Hypothalamus (tissue), 51 donors: ENCODE measurements around the gene ZC2HC1B.

ENCODE experiments used
- DNase-seq, 51 donors: peaks; one replicate each; lab custom pipeline; 2025; lab: John Stamatoyannopoulos, UW

ZC2HC1B gene

DNA sequence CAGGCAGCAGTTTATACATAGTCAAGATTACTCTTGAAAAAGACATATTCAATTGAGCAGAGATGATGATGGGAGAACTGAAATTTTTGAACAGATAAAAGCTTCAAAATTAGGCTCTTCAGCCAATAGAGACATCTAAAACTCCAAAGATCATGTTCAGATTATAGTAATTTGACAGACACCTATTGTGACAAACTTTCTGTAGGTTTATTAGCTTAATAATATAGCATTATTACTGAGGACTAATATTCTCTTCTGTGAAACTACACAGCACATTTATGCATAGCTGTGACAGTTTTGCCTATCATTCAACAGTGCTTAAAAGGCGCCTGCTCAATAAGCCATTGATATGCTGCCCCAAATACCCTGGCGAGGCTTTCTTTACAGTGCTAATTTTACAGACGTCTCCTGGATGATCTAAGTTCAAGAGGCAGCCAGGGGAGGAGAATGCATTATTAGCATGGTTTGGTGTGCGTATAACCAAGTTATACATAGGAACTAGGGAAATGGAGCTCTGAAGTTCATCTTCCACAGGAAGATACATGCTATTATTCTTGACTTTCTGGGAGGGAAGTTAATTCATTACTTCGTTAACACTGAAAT is 122.3 kb downstream of the ZC2HC1B start:
- no peak for DNase-seq
